ENCODE measurements around the gene DMD.

DNA sequence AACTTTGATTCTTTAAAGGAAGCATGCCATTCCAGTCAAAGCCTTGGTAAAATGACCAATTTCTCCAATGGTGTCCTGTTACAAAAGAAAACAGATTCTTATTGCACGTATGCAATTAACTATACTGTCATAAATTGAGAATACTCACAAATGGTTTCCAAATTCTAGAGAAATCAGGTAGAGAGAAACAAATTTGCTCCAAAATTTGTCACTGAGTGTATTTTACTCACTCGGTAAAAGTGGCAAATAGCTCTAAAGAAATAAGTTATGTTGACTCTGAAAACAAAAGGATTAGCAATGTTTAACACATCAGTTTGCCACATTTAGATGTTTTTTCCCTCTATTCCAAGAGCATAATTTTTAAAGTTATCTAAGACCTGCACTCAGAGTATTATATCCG lies 133.1 kb downstream of the DMD start:
- TF ChIP-seq POLR2A (IDR thresholded peaks at IDR 0.05; ENCODE audit: low read depth, low read length) = no peak
- no peak for TF ChIP-seq POLR2AphosphoS5 (IDR thresholded peaks at IDR 0.05; ENCODE audit: low read depth, low read length)
